DOHH2 (cell line): ENCODE results near the gene SIK3.

Experiments used
- H3F3A ChIP-seq: fragments of 200-600 bp; sonication (generic), shearing (Covaris generic); 2 replicates; pipeline ENCODE4 v1.6.0; 2016; ENCODE audit warnings: antibody characterized with exemption, mild to moderate bottlenecking; ENCODE audit not compliant: control insufficient read depth, insufficient read depth
- H3K27ac ChIP-seq: fragments of 200-600 bp; sonication (generic); 2 replicates; pipeline ENCODE4 v1.5.1; 2014; ENCODE audit warnings: low read depth, mild to moderate bottlenecking, low read length, moderate library complexity
- H3K27me3 ChIP-seq: fragments of 200-600 bp; sonication (generic); 2 replicates; pipeline ENCODE4 v1.6.1; 2014; ENCODE audit warnings: mild to moderate bottlenecking, low read length, mixed read lengths; ENCODE audit not compliant: control insufficient read depth
- H3K36me3 ChIP-seq: fragments of 200-600 bp; sonication (generic); 2 replicates; pipeline ENCODE4 v1.6.1; 2014; ENCODE audit warnings: mild to moderate bottlenecking, low read length, moderate library complexity, mixed read lengths; ENCODE audit not compliant: control insufficient read depth
- H3K4me1 ChIP-seq: fragments of 200-600 bp; sonication (generic); 2 replicates; pipeline ENCODE4 v1.6.1; 2014; ENCODE audit warnings: mild to moderate bottlenecking, low read length, mixed read lengths; ENCODE audit not compliant: control insufficient read depth
- H3K4me2 ChIP-seq: fragments of 200-600 bp; sonication (generic); 2 replicates; pipeline ENCODE4 v1.6.0; 2014; ENCODE audit warnings: mild to moderate bottlenecking, low read length, moderate library complexity
- H3K4me3 ChIP-seq: fragments of 200-600 bp; sonication (generic); 2 replicates; pipeline ENCODE4 v1.5.1; 2014; ENCODE audit warnings: mild to moderate bottlenecking, low read length, mixed read lengths
- H3K79me2 ChIP-seq: fragments of 200-600 bp; sonication (generic); 2 replicates; pipeline ENCODE4 v1.6.1; 2014; ENCODE audit warnings: mild to moderate bottlenecking, low read length, mixed read lengths; ENCODE audit not compliant: control insufficient read depth
- H3K9me2 ChIP-seq: fragments of 200-600 bp; sonication (generic); replicated peaks from 2 replicates; pipeline ENCODE4 v1.6.1; 2014; ENCODE audit warnings: mild to moderate bottlenecking, low read length, mixed read lengths; ENCODE audit not compliant: control insufficient read depth
- H3K9me3 ChIP-seq: fragments of 200-600 bp; sonication (generic); 2 replicates; pipeline ENCODE4 v1.6.1; 2014; ENCODE audit warnings: antibody characterized with exemption, low read length, mixed read lengths; ENCODE audit not compliant: control insufficient read depth, insufficient read depth
- H4K20me1 ChIP-seq: fragments of 200-600 bp; sonication (generic); 2 replicates; pipeline ENCODE4 v1.6.0; 2014; ENCODE audit warnings: low read depth, mild to moderate bottlenecking, antibody characterized with exemption, low read length, moderate library complexity; ENCODE audit not compliant: control insufficient read depth, insufficient read depth
- CTCF ChIP-seq: fragments of 200-600 bp; sonication (generic); IDR thresholded peaks from one replicate; pipeline ENCODE4 v1.5.1; 2014; ENCODE audit warnings: antibody characterized with exemption, mild to moderate bottlenecking, low read depth, low read length; ENCODE audit not compliant: poor library complexity, severe bottlenecking
- EZH2phosphoT487 ChIP-seq: fragments of 200-600 bp; sonication (generic); IDR thresholded peaks from 2 replicates; pipeline ENCODE4 v1.6.1; 2017; ENCODE audit warnings: borderline replicate concordance, mild to moderate bottlenecking, antibody characterized with exemption, low read length, moderate library complexity, mixed read lengths

The SIK3 gene

GRCh38 chr11:117098269-117099232, at the start of gene SIK3:
SIK3 (minus strand) TSS chr11:117098428; CDS start chr11:117098415, 13 bp downstream.
- Histone ChIP-seq H3K79me2 (peaks cover 48% of the 10 kb centered on the region), H3K9me2 (no peaks in the 10 kb centered on the region), H3K36me3 (no peaks in the 10 kb centered on the region), H3F3A (0 out of 2 replicates have a peak, but pooled peaks cover 2% of the 10 kb centered on the region), H4K20me1 (peaks cover 11% of the 10 kb centered on the region; the same call in 1 of the 2 replicates), H3K4me3 (peak within 1 kb of the TSS; percentile 82), H3K4me1 (peaks cover 41% of the 10 kb centered on the region), H3K27ac (peak within 1 kb of the TSS; percentile 53), H3K9me3 (no peaks in the 10 kb centered on the region), H3K4me2 (peak within 1 kb of the TSS; percentile 94), H3K27me3 (no peaks in the 10 kb centered on the region)
- TF ChIP-seq EZH2phosphoT487: no peak
- peak; percentile 15 for TF ChIP-seq CTCF

- peaks cover 24% of the 10 kb centered on the region; the same call in 1 of the 2 replicates for H4K20me1 ChIP-seq
- no peak overlapping the region for H3K27ac ChIP-seq
- H3K4me3 ChIP-seq: no peak overlapping the region
Observed at GRCh38 chr11:117146521-117146920, 48.3 kb upstream of the SIK3 start.

GRCh38 chr11:117145393-117145761, 47.1 kb upstream of the SIK3 start:
- peak overlapping the region; percentile 34; the same call in 1 of the 2 replicates for H3K27ac ChIP-seq
- peak overlapping the region; percentile 97 for H3K4me3 ChIP-seq

More at GRCh38 chr11:117146521-117146920, 48.3 kb upstream of the SIK3 start:
- TF ChIP-seq CTCF: no peak
- no peak for TF ChIP-seq EZH2phosphoT487
- no peaks in the 10 kb centered on the region for H3K9me3 ChIP-seq
- H3K4me1 ChIP-seq: peaks cover 30% of the 10 kb centered on the region
- peak overlapping the region; percentile 98; the same call in 1 of the 2 replicates for H3K4me2 ChIP-seq
- H3K27me3 ChIP-seq: no peaks in the 10 kb centered on the region
- peaks cover 45% of the 10 kb centered on the region for H3K36me3 ChIP-seq
- H3F3A ChIP-seq: no peaks in the 10 kb centered on the region
- peaks cover 77% of the 10 kb centered on the region for H3K79me2 ChIP-seq
- H3K9me2 ChIP-seq: no peaks in the 10 kb centered on the region

More at GRCh38 chr11:117145393-117145761, 47.1 kb upstream of the SIK3 start:
- no peaks in the 10 kb centered on the region for H3K9me3 ChIP-seq
- no peaks in the 10 kb centered on the region for H3K27me3 ChIP-seq
- peak overlapping the region; percentile 98 for H3K4me2 ChIP-seq
- peaks cover 66% of the 10 kb centered on the region for H3K79me2 ChIP-seq
- no peak for TF ChIP-seq CTCF
- no peak for TF ChIP-seq EZH2phosphoT487
- peaks cover 24% of the 10 kb centered on the region; the same call in 1 of the 2 replicates for H4K20me1 ChIP-seq
- peaks cover 30% of the 10 kb centered on the region for H3K4me1 ChIP-seq
- H3F3A ChIP-seq: no peaks in the 10 kb centered on the region
- no peaks in the 10 kb centered on the region for H3K9me2 ChIP-seq
- H3K36me3 ChIP-seq: peaks cover 43% of the 10 kb centered on the region
